HEK293 (cell line): ENCODE data around the gene CFAP410.

Experiments
- ATF2 ChIP-seq: fragments of 450-650 bp; formaldehyde crosslinking; IDR thresholded peaks from 2 replicates; pipeline ENCODE4 v1.5.1; 2016; ENCODE audit warnings: missing biosample characterization, missing genetic modification characterization, low read depth
- BCL11A ChIP-seq: fragments of 450-650 bp; formaldehyde crosslinking; IDR thresholded peaks from 2 replicates; pipeline ENCODE4 v1.5.1; 2016; ENCODE audit warnings: low read depth, missing biosample characterization, missing genetic modification characterization
- ELK4 ChIP-seq: IDR thresholded peaks from 2 replicates; pipeline ENCODE4 v1.6.1; 2011; ENCODE audit warnings: mild to moderate bottlenecking, low read depth, low read length, borderline replicate concordance
- FEZF1 ChIP-seq: fragments of 450-650 bp; formaldehyde crosslinking; IDR thresholded peaks from 2 replicates; pipeline ENCODE4 v1.5.1; 2016; ENCODE audit warnings: missing biosample characterization, missing genetic modification characterization
- HOXA7 ChIP-seq: sonication (generic); formaldehyde crosslinking; IDR thresholded peaks from 2 replicates; pipeline ENCODE4 v1.8.1; 2022; ENCODE audit warnings: missing genetic modification reagents, borderline replicate concordance
- KLF16 ChIP-seq: fragments of 450-650 bp; formaldehyde crosslinking; IDR thresholded peaks from 2 replicates; pipeline ENCODE4 v1.5.1; 2017; ENCODE audit warnings: missing biosample characterization, missing genetic modification characterization
- KLF7 ChIP-seq: fragments of 450-650 bp; formaldehyde crosslinking; IDR thresholded peaks from 2 replicates; pipeline ENCODE4 v1.5.1; 2016; ENCODE audit warnings: missing biosample characterization, missing genetic modification characterization, borderline replicate concordance
- KLF8 ChIP-seq: fragments of 450-650 bp; formaldehyde crosslinking; IDR thresholded peaks from 2 replicates; pipeline ENCODE4 v1.5.1; 2016; ENCODE audit warnings: missing biosample characterization, missing genetic modification characterization
- MYNN ChIP-seq: fragments of 450-650 bp; formaldehyde crosslinking; IDR thresholded peaks from 2 replicates; pipeline ENCODE4 v1.5.1; 2016; ENCODE audit warnings: missing biosample characterization, missing genetic modification characterization, borderline replicate concordance
- MZF1 ChIP-seq: fragments of 450-650 bp; formaldehyde crosslinking; IDR thresholded peaks from 2 replicates; pipeline ENCODE4 v1.5.1; 2017; ENCODE audit warnings: missing biosample characterization, missing genetic modification characterization, borderline replicate concordance
- SCRT1 ChIP-seq: fragments of 450-650 bp; formaldehyde crosslinking; IDR thresholded peaks from 2 replicates; pipeline ENCODE4 v1.5.1; 2016; ENCODE audit warnings: missing biosample characterization, missing genetic modification characterization, borderline replicate concordance
- ZBTB10 ChIP-seq: fragments of 450-650 bp; formaldehyde crosslinking; IDR thresholded peaks from 2 replicates; pipeline ENCODE4 v1.5.1; 2016; ENCODE audit warnings: missing biosample characterization, missing genetic modification characterization
- ZBTB20 ChIP-seq: fragments of 450-650 bp; formaldehyde crosslinking; IDR thresholded peaks from 2 replicates; pipeline ENCODE4 v1.5.1; 2016; ENCODE audit warnings: missing biosample characterization, missing genetic modification characterization
- ZNF10 ChIP-seq: fragments of 450-650 bp; formaldehyde crosslinking; IDR thresholded peaks from 2 replicates; pipeline ENCODE4 v1.5.1; 2017; ENCODE audit warnings: missing biosample characterization, missing genetic modification characterization
- ZNF112 ChIP-seq: fragments of 450-650 bp; formaldehyde crosslinking; IDR thresholded peaks from 2 replicates; pipeline ENCODE4 v1.5.0; 2017; ENCODE audit warnings: missing biosample characterization, missing genetic modification characterization
- ZNF19 ChIP-seq: fragments of 450-650 bp; formaldehyde crosslinking; IDR thresholded peaks from 2 replicates; pipeline ENCODE4; 2016; ENCODE audit warnings: missing biosample characterization, missing genetic modification characterization, low read depth
- ZNF214 ChIP-seq: fragments of 450-650 bp; formaldehyde crosslinking; IDR thresholded peaks from 2 replicates; pipeline ENCODE4 v1.5.1; 2017; ENCODE audit warnings: missing biosample characterization, mild to moderate bottlenecking, missing genetic modification characterization, borderline replicate concordance
- ZNF221 ChIP-seq: fragments of 450-650 bp; formaldehyde crosslinking; IDR thresholded peaks from 2 replicates; pipeline ENCODE4 v1.5.1; 2017; ENCODE audit warnings: missing biosample characterization, missing genetic modification characterization, borderline replicate concordance
- ZNF423 ChIP-seq: fragments of 450-650 bp; formaldehyde crosslinking; IDR thresholded peaks from 2 replicates; pipeline ENCODE4 v1.5.1; 2016; ENCODE audit warnings: missing biosample characterization, missing genetic modification characterization
- ZNF473 ChIP-seq: fragments of 450-650 bp; formaldehyde crosslinking; IDR thresholded peaks from 2 replicates; pipeline ENCODE4 v1.5.1; 2017; ENCODE audit warnings: missing biosample characterization, missing genetic modification characterization
- ZNF514 ChIP-seq: fragments of 450-650 bp; formaldehyde crosslinking; IDR thresholded peaks from 2 replicates; pipeline ENCODE4 v1.5.1; 2016; ENCODE audit warnings: missing biosample characterization, missing genetic modification characterization
- ZNF610 ChIP-seq: fragments of 450-650 bp; formaldehyde crosslinking; IDR thresholded peaks from 2 replicates; pipeline ENCODE4 v1.5.1; 2016; ENCODE audit warnings: missing biosample characterization, missing genetic modification characterization, borderline replicate concordance
- ZNF654 ChIP-seq: fragments of 450-650 bp; formaldehyde crosslinking; IDR thresholded peaks from 2 replicates; pipeline ENCODE4 v1.5.1; 2016; ENCODE audit warnings: low read depth, missing biosample characterization, missing genetic modification characterization
- ZNF658 ChIP-seq: fragments of 450-650 bp; formaldehyde crosslinking; IDR thresholded peaks from 2 replicates; pipeline ENCODE4; 2016; ENCODE audit warnings: missing biosample characterization, missing genetic modification characterization
- ZNF670 ChIP-seq: fragments of 450-650 bp; formaldehyde crosslinking; IDR thresholded peaks from 2 replicates; pipeline ENCODE4 v1.5.1; 2016; ENCODE audit warnings: missing biosample characterization, missing genetic modification characterization, low read depth
- ZNF701 ChIP-seq: fragments of 450-650 bp; formaldehyde crosslinking; IDR thresholded peaks from 2 replicates; pipeline ENCODE4 v1.5.1; 2016; ENCODE audit warnings: missing biosample characterization, missing genetic modification characterization
- ZNF76 ChIP-seq: fragments of 450-650 bp; formaldehyde crosslinking; IDR thresholded peaks from 2 replicates; pipeline ENCODE4; 2016; ENCODE audit warnings: low read depth, missing biosample characterization, missing genetic modification characterization, borderline replicate concordance
- ZNF837 ChIP-seq: fragments of 450-650 bp; formaldehyde crosslinking; IDR thresholded peaks from 2 replicates; pipeline ENCODE4 v1.5.1; 2016; ENCODE audit warnings: missing biosample characterization, missing genetic modification characterization
- TF ChIP-seq, protein P1 (sequence below): fragments of 450-650 bp; formaldehyde crosslinking; optimal IDR thresholded peaks from 2 replicates; pipeline ENCODE3; 2016; ENCODE audit warnings: missing biosample characterization, mild to moderate bottlenecking, missing genetic modification characterization
- TF ChIP-seq, protein P2 (sequence below): fragments of 450-650 bp; formaldehyde crosslinking; IDR thresholded peaks from 2 replicates; pipeline ENCODE4 v1.5.1; 2016; ENCODE audit warnings: missing biosample characterization, missing genetic modification characterization

CFAP410 gene

GRCh38 chr21:44338971-44339910 is at the start of gene CFAP410 (continued):
- TF ChIP-seq ELK4 (no peak), ZNF214 (no peak), ZBTB20 (peak; percentile 51; the same call in 1 of the 2 replicates), HOXA7 (CRISPR knock-in tag) (no peak), ZNF837 (tag by site-specific recombination) (0 out of 2 replicates have a peak, but pooled peaks have one; percentile 49), ZNF10 (tag by site-specific recombination) (peak; percentile 72), ZNF610 (peak; percentile 65; the same call in 1 of the 2 replicates), ZNF654 (tag by site-specific recombination) (no peak), FEZF1 (no peak), ZNF473 (no peak), ZNF112 (tag by site-specific recombination) (no peak), ZBTB10 (tag by site-specific recombination) (peak; percentile 93), ZNF514 (no peak), ZNF19 (tag by site-specific recombination) (no peak), MZF1 (tag by site-specific recombination) (no peak), ZNF670 (no peak), KLF7 (tag by site-specific recombination) (peak; percentile 77; the same call in 1 of the 2 replicates), BCL11A (no peak), KLF8 (tag by site-specific recombination) (peak; percentile 97), ATF2 (no peak), KLF16 (peak; percentile 92), SCRT1 (tag by site-specific recombination) (no peak), ZNF76 (tag by site-specific recombination) (peak; percentile 87), ZNF701 (tag by site-specific recombination) (no peak), ZNF221 (tag by site-specific recombination) (no peak), ZNF423 (tag by site-specific recombination) (no peak), MYNN (tag by site-specific recombination) (no peak), ZNF658 (tag by site-specific recombination) (no peak)
- TF ChIP-seq, protein P1, sequence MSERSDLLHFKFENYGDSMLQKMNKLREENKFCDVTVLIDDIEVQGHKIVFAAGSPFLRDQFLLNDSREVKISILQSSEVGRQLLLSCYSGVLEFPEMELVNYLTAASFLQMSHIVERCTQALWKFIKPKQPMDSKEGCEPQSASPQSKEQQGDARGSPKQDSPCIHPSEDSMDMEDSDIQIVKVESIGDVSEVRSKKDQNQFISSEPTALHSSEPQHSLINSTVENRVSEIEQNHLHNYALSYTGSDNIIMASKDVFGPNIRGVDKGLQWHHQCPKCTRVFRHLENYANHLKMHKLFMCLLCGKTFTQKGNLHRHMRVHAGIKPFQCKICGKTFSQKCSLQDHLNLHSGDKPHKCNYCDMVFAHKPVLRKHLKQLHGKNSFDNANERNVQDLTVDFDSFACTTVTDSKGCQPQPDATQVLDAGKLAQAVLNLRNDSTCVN (tag by site-specific recombination), result peak; percentile 96
- TF ChIP-seq, protein P2, sequence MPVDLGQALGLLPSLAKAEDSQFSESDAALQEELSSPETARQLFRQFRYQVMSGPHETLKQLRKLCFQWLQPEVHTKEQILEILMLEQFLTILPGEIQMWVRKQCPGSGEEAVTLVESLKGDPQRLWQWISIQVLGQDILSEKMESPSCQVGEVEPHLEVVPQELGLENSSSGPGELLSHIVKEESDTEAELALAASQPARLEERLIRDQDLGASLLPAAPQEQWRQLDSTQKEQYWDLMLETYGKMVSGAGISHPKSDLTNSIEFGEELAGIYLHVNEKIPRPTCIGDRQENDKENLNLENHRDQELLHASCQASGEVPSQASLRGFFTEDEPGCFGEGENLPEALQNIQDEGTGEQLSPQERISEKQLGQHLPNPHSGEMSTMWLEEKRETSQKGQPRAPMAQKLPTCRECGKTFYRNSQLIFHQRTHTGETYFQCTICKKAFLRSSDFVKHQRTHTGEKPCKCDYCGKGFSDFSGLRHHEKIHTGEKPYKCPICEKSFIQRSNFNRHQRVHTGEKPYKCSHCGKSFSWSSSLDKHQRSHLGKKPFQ, result peak; percentile 55; the same call in 1 of the 2 replicates
